Measurements from ENCODE around the gene KCNC4.

- TF ChIP-seq MAZ (IDR thresholded peaks at IDR 0.05; ENCODE audit: borderline replicate concordance, low read depth, low read length) = no peak
- no peak for TF ChIP-seq POLR2A (IDR thresholded peaks at IDR 0.05; ENCODE audit: low read depth, low read length)
- TF ChIP-seq, protein P1, sequence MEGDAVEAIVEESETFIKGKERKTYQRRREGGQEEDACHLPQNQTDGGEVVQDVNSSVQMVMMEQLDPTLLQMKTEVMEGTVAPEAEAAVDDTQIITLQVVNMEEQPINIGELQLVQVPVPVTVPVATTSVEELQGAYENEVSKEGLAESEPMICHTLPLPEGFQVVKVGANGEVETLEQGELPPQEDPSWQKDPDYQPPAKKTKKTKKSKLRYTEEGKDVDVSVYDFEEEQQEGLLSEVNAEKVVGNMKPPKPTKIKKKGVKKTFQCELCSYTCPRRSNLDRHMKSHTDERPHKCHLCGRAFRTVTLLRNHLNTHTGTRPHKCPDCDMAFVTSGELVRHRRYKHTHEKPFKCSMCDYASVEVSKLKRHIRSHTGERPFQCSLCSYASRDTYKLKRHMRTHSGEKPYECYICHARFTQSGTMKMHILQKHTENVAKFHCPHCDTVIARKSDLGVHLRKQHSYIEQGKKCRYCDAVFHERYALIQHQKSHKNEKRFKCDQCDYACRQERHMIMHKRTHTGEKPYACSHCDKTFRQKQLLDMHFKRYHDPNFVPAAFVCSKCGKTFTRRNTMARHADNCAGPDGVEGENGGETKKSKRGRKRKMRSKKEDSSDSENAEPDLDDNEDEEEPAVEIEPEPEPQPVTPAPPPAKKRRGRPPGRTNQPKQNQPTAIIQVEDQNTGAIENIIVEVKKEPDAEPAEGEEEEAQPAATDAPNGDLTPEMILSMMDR (conservative IDR thresholded peaks at IDR 0.05; ENCODE audit: low read depth, low read length) = no peak
- TF ChIP-seq RCOR1 (IDR thresholded peaks at IDR 0.05; ENCODE audit: insufficient replicate concordance, low read length) = no peak
- no peak for TF ChIP-seq CHD1 (IDR thresholded peaks at IDR 0.05; ENCODE audit: low read depth, low read length)
- TF ChIP-seq RFX5 (IDR thresholded peaks at IDR 0.05; ENCODE audit: low read depth, low read length) = no peak
- no peak for TF ChIP-seq USF2 (IDR thresholded peaks at IDR 0.05; ENCODE audit: low read depth, low read length)
- no peak for TF ChIP-seq SMC3 (IDR thresholded peaks at IDR 0.05; ENCODE audit: low read depth, low read length)
- no peak for TF ChIP-seq RAD21 (IDR thresholded peaks at IDR 0.05; ENCODE audit: low read length)
- no peak for TF ChIP-seq FOS (IDR thresholded peaks at IDR 0.05; ENCODE audit: low read depth, low read length)
- no peak for TF ChIP-seq MAFK (IDR thresholded peaks at IDR 0.05; ENCODE audit: low read depth, low read length)
Observed at GRCh38 chr1:110255392-110255787, 45.3 kb downstream of the KCNC4 start.
